ENCODE measurements around the gene FCN3. TPM values are rescaled to one million over a fixed set of nuclear protein-coding genes. Genes with fewer than 3 reads are reported as not detected.

The FCN3 gene
- total RNA-seq, 1 donor from 2014 or later: not detected

- DNase-seq (ENCODE audit: low read depth): no peak
- TF ChIP-seq CTCF (conservative IDR thresholded peaks at IDR 0.05; ENCODE audit: low read depth, low read length): no peak
- no peak overlapping the region for H3K4me3 ChIP-seq (ENCODE audit: low read depth, low read length)
Observed at GRCh38 chr1:27343639-27344025, 31.0 kb downstream of the FCN3 start.

GRCh38 chr1:27342778-27343638 lies 31.6 kb downstream of the FCN3 start:
- H3K4me3 ChIP-seq (ENCODE audit: low read depth, low read length): no peak overlapping the region
- TF ChIP-seq CTCF (conservative IDR thresholded peaks at IDR 0.05; ENCODE audit: low read depth, low read length): no peak
- no peak for DNase-seq (ENCODE audit: low read depth)

GRCh38 chr1:27342391-27342777 lies 32.2 kb downstream of the FCN3 start:
- H3K4me3 ChIP-seq (ENCODE audit: low read depth, low read length): peak overlapping the region; percentile 44

GRCh38 chr1:27341525-27342252 lies 32.9 kb downstream of the FCN3 start, which contains the start of gene SYTL1:
SYTL1 (plus strand) TSS chr1:27342022; CDS start chr1:27345335, 3,313 bp downstream.
- H3K4me3 ChIP-seq (ENCODE audit: low read depth, low read length): peak within 1 kb of the TSS; percentile 44
- DNase-seq (ENCODE audit: low read depth): no peak
- no peak for TF ChIP-seq CTCF (conservative IDR thresholded peaks at IDR 0.05; ENCODE audit: low read depth, low read length)

More at GRCh38 chr1:27342391-27342777, 32.2 kb downstream of the FCN3 start:
- no peak for DNase-seq (ENCODE audit: low read depth)
- no peak for TF ChIP-seq CTCF (conservative IDR thresholded peaks at IDR 0.05; ENCODE audit: low read depth, low read length)

- TF ChIP-seq CTCF (conservative IDR thresholded peaks at IDR 0.05; ENCODE audit: low read depth, low read length): no peak
- no peak for DNase-seq (ENCODE audit: low read depth)
- H3K4me3 ChIP-seq (ENCODE audit: low read depth, low read length): no peak overlapping the region
Observed at GRCh38 chr1:27339213-27339612, 35.4 kb downstream of the FCN3 start.

- DNase-seq (ENCODE audit: low read depth): no peak
- no peak overlapping the region for H3K4me3 ChIP-seq (ENCODE audit: low read depth, low read length)
- TF ChIP-seq CTCF (conservative IDR thresholded peaks at IDR 0.05; ENCODE audit: low read depth, low read length): no peak
Observed at GRCh38 chr1:27338751-27339150, 35.9 kb downstream of the FCN3 start.

All from epithelial cell of proximal tubule (primary cell).